SU-DHL-6 (cell line): ENCODE results near the gene EXD3.

Source experiments
- CTCF ChIP-seq: fragments of 200-600 bp; sonication (generic); IDR thresholded peaks from one replicate; pipeline ENCODE4 v1.5.1; 2017; ENCODE audit warnings: antibody characterized with exemption, mild to moderate bottlenecking, low read length, moderate library complexity; ENCODE audit not compliant: insufficient read depth, poor library complexity, severe bottlenecking
- EZH2phosphoT487 ChIP-seq: fragments of 200-600 bp; sonication (generic), shearing (Covaris generic); conservative IDR thresholded peaks from 2 replicates; pipeline ENCODE4 v1.6.1; 2018; ENCODE audit warnings: mild to moderate bottlenecking, antibody characterized with exemption, low read length, moderate library complexity, mixed read lengths

- no peak for TF ChIP-seq CTCF
- no peak for TF ChIP-seq EZH2phosphoT487
These were observed 113.4 kb downstream of the EXD3 start for GRCh38 chr9:137309368-137310188.
